Measurements from ENCODE around the gene DSTN.

DSTN gene

DNA sequence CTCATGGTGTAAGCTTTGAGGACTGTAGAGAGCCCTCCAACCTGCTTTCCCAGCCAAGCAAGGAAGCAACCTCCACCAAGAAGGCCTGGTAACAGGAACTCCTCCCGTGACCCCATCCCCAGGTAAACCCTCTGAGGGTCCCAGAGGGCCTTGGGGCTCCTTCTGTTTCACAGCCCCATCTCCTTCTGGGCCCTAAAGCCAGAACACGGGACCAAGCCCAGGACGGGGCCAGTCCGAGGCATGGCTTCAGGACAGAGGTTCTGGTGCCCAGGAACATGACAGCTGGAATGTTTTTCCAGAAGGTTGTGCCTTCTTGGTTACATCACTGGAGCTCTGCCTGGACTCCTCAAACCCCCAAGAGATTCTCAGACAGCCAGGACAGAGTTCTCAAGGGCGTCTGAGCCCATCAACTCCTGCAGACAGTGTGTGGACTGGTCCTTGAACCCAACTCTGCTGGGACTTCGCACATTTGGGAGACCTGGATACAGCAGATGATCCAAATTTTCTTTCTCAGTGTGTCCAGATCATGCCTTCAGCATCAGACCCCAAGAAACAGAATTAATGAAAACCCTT lies 69.0 kb downstream of the DSTN start:
- DNase-seq: no peak

DNA sequence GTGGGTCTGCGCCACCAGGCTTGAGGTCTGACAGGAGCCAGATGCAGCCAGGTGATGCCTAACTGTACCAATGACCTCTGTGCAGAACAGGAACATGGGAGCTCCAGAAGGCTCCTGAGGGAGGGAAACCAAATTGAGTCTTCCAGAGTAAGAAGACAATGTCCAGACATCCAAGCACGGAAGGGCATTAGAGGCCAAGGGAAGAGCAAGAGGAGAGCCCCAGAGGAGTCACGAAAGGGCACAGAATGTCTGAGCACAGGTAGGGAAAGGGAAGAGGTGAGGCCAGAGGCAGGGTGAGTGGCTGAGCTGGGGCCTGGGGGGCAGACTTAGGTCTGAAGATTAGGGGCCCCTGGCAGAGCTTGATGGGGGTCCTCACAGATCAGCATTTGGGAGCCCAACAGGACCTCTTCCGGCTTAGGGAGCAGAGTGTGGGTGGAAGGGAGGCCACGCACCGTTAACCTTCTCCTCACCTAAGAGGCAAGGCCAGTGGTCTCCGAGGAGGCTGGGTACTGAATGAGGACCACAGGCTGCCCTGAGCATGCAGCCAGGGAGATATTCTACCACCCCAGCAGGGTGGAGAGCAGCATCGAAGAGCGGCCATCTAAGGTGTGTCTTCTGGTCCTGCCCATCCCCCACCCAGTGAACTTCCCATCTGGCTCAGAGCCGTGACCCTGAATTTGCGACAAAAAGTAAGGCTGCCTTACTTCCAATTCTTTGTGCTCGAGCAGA lies 70.4 kb downstream of the DSTN start:
- no peak for DNase-seq

DNA sequence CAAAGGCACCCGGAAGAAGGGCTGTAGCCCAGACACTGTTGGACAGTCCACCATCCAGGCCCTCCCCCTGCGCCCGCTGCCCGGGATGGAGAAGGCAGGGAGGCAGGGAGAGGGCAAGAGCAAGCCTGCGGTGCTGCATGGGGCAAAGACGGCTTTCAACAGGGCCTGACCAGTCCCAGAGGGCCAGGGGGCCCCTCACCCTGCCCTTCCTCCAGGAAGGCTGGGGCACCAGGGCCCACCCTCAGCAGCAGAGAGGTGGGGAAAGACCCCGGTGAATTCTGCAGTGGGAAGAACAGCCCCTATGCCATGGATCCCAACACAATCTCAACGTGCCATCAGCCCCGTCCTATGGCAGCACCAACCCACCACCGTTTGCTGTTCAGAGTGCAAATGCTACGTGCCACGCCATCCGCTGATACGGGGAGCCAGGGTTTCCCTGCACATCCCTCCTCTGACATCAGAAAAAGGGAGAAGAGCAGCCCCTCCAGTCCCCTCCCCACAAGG lies 71.1 kb downstream of the DSTN start:
- no peak for DNase-seq

DNA sequence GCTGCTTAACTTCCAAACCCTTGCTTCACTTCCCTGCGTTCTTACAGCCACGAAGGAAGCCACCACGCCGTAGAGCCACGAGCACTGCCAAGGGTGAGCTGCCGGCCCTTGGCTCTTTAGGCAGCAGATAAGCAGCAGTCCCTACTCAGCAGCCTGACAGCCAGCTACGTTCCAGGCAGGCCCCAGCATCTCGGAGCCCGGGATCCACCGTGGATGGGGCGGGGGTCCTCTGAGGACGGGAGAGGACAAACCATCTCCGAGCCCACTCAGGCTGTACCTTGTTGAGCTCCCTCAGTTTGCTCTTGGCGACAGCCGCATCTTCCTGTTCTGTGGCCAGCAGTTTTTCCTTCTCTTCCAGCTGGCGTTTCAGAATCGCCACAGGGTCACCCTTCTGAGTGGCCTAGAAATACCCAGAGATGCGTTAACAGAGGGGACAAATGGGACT lies 71.7 kb downstream of the DSTN start:
- DNase-seq: no peak

DNA sequence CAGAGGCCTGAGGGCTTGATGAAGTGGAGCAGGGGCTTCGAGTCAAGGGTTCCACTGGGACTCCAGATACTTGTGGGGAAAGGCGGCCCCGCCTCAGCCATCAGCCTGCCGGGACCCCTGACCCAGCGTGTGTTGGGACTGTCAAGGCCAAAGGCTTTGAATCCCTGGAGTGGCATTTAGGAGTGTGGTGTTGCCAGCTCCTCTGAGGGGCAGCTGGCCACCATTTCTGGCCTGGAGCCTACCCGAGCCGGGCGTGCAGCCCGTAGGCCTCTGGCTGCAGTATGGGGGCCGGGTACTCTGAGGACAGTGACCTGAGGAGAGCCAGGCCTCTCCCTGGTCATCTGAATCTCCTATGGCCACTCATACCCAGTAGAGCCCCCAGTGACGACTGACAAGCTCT lies 72.1 kb downstream of the DSTN start:
- no peak for DNase-seq

DNA sequence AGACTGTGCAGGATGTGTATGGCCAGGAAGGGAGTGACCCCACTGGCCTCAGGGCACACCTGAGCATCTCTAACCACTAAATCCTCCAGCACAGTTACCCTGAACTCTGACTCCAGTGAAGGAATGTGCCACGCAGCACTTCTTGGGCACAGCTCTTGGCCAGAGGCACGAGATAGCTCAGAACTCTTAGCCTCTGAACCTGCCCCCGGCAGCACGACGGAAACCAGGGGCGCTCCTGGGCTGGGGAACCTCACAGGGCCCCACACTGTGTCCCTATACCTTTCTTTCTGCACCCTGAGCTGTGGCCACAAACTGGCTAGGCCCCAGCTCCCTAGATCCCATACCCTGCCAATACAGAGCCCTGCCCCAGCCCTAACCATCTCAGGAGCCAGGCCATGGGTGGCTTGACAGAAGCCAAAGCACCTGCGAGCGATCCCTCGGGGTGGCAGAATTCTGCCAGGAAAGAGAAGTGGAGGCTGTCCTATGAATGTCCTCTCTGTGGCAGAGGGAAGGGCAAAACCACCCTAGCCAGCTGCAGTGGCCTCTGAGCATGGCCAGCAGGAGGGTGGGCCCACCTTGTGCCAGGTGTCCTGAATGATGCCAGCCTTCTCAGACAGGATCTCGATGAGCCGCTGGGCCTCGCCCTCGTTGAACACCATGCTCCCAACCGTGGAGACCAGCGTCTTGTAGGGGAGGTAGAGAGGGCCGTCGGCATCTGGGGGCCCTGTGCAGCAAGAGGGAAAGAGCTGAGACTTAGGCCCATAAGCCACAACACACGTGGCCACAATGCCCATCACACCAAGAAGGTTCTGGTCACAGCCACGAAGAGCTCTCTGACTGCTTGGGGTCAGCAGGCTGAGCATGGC lies 72.8 kb downstream of the DSTN start:
- no peak for DNase-seq

DNA sequence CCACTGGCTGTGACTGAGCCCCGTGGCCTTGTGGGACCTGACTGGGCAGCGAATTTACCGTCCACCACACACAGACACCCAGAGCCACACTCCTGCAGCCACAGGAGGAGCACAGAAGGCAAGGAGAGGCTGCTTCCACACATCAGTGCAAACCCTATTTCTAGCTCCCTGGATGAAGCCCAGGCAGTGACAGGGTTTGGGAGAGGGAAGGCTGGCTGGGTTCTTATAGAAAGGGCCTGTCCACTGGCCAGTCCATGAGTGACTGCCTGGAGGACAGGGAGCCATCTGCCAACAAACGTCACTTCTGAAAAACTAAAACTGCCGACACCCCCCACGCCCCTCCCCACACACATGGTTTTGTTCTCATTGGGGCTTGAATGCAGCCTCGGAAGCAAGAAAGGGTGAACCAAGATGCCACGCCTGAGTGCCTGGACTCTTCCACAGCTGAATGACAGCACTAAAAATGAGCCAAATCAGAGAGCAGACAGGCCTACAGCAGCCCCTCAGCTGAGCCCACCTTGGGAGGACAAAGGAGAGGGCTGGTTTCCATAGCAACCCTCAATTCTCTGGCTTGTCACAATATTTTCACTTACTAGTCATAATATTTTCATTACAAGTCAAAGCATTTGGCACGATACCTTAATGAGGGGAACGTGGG lies 73.8 kb downstream of the DSTN start:
- no peak for DNase-seq

DNA sequence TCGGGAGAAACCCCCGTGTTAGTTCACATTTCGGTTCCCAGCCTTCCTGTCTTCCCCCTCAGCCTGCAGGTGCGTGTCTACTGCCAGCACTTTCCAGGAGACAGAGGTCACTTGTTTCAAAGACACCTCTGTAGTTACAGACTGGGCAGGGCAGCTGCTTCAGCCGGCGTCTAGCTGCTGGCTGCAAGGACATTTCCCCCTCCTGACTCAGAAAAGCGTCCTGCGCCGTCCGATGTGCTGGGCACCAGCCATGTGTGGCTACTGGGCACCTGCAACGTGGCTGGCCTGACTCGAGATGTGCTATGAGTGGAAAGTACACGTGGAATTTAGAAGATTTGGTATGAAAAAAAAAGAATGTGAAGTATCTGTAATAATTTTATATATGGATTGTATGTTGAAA lies 74.6 kb downstream of the DSTN start:
- DNase-seq: no peak

DNA sequence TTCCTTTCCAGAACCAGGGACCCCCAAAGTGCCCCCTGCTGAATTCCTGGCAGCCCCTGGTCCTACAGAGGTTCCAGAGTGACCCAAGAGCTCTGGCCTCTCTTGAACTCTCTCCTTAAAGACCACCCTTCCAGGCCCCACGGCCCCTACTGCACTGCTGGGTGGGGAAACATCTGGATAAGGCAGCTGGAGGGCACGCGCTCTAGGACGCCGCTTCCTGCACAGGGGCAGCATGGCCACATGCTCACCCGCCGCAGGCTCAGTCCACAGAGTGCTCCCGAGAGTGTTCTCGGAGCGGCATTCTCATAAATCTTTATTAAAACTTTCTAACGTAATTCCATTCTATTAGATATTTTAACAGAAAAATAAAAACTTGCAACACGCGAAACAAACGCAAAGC lies 75.1 kb downstream of the DSTN start:
- DNase-seq: no peak

DNA sequence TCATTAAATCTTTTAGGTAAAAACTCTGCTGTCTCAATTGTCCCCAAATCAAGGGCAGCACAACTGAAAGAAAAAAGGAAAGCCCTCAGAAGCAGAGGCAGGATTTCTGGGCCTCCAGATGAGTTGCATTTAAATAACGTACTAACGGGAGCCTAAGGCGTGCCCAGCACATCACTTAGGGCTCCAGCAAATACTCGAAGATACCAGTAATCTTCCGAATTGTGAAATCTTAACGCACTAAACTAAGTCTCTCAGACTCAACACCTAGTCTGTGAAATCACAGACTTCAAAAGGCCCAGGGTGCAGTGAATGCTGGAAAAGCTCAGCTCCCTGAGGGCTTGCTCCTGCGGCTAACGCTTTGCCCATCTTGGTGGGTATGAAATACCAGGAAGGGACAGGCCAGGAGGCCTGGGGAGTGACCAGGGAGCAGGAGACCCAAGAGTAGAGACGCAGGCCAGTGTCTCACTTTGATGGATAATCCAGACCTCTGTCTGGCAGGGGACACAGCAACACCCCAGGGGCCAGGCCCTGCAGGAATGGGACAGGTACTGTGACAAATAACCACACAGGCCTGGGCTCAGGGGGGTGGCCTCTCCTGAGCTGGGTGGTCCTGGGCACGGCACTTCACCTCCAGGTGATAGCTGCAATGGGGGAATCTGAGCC lies 75.8 kb downstream of the DSTN start:
- DNase-seq: no peak

DNA sequence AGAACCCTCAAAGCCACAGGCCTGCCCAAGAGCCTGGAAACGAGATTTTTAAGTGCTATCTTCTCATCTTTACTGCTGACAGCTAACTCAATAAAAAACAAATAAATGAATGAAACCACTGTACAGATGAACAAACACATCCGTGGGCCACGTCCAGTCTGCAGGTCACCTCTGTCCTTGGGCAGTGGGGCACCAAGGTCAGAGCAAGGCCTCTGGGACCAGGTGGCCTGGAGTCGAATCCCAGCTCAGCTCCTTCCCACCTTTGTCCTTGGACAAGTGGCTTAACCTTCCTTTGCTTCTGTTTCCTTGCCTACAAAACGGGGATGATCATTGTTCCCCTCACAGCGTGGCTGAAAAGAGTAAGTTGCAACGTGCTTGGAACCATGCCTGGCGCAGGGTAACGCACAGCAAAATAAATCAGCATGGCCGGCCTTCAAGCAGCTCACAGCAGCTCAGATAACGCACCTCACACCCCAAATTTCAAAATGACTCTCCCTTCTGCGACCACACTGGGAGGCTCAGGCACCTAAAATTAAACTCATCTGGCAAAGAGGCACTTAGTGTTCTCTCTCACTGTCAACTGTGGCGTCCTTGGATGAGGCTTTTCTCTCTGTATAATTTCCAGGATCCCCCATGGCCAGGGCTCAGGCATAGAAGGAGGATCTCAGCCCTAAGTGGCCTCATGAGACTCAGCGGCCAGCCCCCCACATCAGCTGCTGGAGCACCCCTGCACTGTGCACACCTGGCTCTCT lies 76.5 kb downstream of the DSTN start:
- DNase-seq: peak; percentile 67

DNA sequence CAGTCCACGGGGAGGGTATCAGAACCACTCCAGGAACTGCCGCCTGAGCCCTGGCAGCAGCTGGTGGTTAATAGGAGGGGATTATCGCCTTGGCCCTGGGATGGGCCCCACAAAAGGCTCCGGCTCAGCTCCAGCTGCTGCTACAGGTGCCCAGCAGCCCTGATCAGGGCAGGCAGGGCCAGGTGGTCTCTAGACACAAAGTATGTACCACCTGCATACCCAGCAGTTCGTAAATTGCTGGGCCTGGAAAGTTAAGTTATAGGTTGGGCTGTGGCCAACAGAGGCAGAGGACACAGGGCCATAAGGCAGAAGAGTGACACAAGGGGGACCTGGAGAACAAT lies 77.1 kb downstream of the DSTN start:
- DNase-seq: peak; percentile 75

DNA sequence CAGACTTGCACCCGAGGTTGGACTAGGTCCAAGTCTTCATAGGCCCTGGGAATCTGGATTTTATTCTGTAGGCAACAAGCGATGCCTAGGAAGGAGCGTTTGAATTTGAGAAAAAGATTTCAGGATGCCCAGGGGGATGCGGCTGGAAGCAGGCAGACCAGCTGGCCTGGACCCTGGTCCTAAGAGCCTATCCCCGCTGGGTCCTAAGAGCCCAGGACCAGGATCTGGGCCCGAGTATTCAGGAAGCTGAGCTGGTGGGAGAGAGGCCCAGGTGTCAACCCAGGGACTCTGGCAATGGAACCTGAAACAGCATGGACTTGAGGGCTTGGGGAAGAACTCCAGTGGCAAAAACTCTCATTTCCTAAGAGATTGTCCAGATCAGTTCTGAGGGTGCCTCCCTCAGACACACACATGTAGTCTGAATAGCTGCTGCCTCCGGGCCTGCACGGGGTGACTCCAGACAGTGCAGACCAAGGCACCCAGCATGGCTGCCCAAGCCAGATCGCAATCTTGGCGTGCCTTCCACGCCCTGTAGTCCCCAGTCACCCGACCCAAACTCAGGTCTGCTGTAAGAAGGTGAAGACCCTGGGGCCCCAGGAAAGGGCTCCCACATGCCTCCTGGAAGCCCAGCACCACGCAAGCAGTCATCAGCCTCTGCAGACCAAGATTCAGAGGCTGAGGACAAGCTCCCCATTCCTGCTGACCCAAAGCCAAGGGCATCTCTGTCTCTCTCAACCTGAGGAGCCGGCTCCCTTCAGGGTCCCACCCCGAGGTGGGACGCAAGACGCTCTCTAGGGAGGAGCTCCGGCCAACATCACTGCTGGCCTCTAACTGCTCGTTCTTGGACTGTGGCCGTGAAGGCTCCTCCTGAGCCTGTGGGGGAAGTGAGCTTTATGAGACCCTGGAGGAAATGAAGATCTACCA lies 77.8 kb downstream of the DSTN start:
- no peak for DNase-seq

DNA sequence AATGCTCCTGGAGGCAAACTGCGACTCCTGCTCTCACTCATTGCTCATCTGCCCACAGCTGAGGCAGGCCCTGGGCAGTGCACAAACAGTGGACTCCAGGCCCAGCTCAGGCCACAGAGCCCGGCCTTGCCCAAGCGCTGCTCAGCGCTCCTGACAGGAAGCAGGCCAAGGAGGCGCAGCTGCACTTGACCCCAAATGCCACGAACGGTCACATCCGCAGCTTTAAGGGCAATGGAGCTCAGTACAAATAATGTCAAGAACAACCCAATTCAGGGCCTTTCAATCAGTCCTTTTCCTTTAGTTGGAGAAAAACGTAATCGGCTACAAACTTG lies 78.4 kb downstream of the DSTN start:
- DNase-seq: no peak

DNA sequence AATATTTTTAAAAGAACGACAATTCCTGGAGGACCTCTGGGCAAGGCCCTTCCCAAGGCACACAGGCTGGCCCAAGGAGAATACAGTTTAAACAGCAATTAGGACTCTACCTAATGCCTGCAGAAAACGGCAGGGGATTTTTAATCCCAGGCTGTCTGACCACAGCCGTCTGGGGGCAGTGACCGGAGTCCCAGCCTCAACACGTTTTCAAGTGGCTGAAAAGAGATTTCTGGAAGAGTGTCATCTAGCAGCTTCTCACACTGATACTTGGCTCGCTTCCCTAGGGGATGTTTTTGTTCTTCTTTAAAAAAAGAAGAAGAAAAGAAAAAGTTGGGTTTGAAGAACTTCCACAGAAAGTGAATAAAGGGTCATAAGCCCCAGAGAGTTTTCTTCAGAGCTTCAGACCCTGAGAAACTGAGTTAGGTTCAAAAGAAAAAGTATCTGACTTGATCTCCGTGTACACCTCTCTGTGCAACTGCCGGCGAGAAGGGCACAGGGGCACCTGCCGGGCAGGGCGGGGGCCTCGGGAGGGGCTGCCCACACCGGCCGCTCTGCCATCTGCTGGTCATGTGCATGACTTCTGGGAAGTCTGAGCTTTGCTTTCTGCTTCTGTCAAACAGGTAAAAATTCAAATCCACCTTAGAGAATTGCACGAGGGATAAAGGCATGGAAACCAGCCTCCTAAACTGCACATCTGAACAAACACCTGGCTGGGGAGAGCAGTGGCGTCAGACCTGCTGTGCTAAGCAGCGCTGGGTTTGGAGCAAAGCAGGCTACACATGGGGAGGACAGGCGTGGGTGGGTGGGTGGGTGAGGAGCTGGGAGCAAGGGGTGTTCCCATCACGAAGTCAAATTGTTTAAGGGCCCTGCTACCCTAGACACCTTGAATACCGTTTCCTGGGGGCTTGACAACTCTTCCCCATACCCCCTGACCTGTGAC lies 79.2 kb downstream of the DSTN start:
- peak; percentile 78 for DNase-seq

DNA sequence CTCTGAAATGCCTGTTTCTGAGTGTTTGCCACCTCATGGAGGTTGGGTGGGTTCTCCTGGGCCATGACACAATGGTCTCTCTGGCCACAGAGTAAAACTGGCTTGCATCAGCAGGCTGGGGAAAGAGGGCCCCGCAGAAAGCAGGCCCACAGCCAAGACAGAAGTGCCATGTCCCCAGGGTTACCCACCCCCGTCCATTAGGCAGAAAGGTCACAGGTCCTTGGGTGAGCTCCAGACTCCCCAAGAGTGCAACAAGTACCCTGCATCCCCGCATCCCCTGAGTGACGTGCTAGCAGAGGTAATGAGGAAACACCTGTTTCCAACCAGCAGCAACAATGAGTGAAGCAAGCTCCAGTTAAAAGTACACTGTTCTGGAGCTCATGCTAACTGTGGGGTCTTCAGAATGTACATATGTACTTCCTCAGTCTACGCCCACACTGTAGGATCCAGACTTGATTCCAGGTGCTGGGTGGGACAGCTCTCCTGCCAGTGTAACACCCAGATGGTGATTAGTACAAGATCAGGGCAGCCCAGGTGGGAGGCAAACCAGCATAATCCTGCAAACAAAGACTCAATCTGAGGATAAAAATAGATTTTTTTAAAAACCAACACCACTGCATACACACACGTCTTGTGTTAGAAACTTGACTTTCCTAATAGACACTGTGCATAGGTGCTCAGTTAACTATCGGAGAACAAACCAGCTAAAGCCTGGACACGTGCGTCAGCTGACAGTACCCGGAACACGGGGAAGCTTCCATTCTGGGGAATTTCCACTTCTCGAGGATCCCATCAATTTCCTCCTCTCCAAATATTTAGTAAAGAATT lies 80.6 kb downstream of the DSTN start:
- no peak for DNase-seq

DNA sequence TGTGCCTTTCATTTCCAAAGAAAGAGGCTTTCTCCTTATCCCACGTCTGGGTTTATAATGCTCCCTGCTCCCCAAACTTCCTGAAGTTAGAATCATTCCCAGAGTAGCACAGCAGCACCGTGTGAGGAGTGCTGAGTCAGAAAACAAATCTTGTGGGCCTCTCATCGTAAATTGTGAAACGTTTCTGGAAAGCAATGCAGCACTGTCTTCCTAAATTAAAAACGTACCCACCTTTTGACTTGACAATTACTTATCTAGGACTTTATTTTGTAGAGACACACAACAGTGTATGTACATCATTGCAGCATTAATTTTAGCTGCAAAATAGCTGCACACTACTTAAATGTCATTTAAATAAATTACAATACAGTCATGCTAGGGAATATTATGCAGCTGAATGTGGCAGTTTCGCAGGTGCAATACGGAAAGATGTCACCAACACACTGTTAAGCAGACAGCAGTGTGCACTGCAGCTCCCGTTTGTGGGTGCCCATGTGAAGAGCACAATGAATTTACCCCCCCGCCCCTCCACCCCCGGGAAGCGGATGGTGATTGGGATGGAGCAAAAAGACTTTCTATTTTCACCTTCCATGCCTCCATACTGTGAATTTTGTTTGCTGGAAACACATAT lies 81.4 kb downstream of the DSTN start:
- no peak for DNase-seq

DNA sequence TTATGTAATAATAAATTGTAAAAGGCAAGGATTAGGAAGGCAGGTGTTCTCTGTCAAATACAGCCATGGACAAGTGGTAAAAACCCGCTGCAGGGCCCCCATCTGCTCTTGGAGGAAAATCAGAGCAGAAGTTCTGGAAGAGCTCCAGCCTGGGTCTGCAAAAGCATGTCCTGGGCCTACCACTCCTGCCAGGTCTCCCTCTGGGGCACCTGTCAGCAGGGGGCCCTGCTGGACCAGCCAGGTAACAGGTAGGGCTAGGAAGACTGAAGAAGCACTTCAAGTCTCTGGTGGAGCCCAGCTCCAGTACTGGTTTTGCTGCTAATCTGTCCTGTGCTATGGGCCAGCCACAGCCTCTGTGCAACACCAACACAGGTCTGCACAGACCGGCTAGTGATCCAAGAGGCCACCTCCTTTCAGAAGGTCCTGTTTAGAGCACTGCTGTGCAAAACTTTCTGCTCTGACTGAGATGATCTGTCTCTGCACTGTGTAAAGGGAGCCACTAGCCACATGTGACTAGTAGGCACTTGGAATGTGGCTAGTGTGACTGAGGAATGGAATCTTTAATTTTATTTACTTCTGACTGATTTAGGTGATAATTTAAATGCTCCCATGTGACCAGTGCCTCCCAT lies 82.0 kb downstream of the DSTN start:
- DNase-seq: no peak

Measured in NCI-H345 (cell line).